Measurements from ENCODE around the gene TRPV3. TPM values are rescaled to one million over a fixed set of nuclear protein-coding genes. Genes with fewer than 3 reads are reported as not detected.

Gene TRPV3
- total and polyA plus RNA-seq, 9 of the 15 experiments (the other 6 are each of a cell fraction or from before 2014, with no cell fraction given), result 0.03 to 0.42 (median 0.11) TPM; not detected in 1

GRCh38 chr17:3556916-3557767 lies 470 bp downstream of the TRPV3 start:
- peak; percentile 38 for ATAC-seq
- no peaks in the 10 kb centered on the region for H3K36me3 ChIP-seq (ENCODE audit: control insufficient read depth, insufficient read depth, low read length)
- WGBS (ENCODE audit: insufficient coverage, low coverage, missing lambda C conversion rate), result 12% methylated on average over 11 of the region's 15 CpGs
- no peak overlapping the region for H3K4me2 ChIP-seq (ENCODE audit: insufficient read depth, low read length)
- H3K4me3 ChIP-seq, result no peak overlapping the region
- H4K20me1 ChIP-seq (replicated peaks; ENCODE audit: control insufficient read depth, insufficient read depth, low read length), result no peaks in the 10 kb centered on the region; the same call in 1 of the 2 replicates
- H3K27ac ChIP-seq (ENCODE audit: extremely low read depth, low read depth, low read length), result no peak overlapping the region
- H3K27me3 ChIP-seq (ENCODE audit: control insufficient read depth in 2 of 2, insufficient read depth in 2 of 2, low read length in 2 of 2), result peaks cover 0 to 28% of the 10 kb centered on the region in 2 experiments; a peak in 2 of 5 replicates
- H2AFZ ChIP-seq (ENCODE audit: low read depth, low read length), result no peak overlapping the region
- ChIA-PET CTCF (ENCODE audit: low intra/inter-chr PET ratio) (no interaction called here), POLR2A (interaction anchor here (0.5 kb wide), 1 partner anchor 15 kb away, joined by 3 read pairs; no protein-coding TSS in a partner anchor)
- no peaks in the 10 kb centered on the region for H3K9me1 ChIP-seq (ENCODE audit: control insufficient read depth, insufficient read depth, low read length)
- H3K9ac ChIP-seq (ENCODE audit: insufficient read depth in 1 of 2, low read depth in 2 of 2, low read length in 2 of 2), result peak overlapping the region in 1 of 2 experiments; percentile 35; a peak in 1 of 4 replicates
- in situ Hi-C loops (cut with MboI) (no loop called here), intact Hi-C loops (cut with micrococcal nuclease) (no loop called here)
- TF ChIP-seq MAFK (IDR thresholded peaks at IDR 0.05; ENCODE audit: low read length) (peak; percentile 86), STAT6 (CRISPR knock-in tag; IDR thresholded peaks at IDR 0.05) (no peak), MAFF (IDR thresholded peaks at IDR 0.05; ENCODE audit: low read length) (peak; percentile 45; the same call in 1 of the 2 replicates), MAFG (tag; conservative IDR thresholded peaks at IDR 0.05) (peak; percentile 83), C11orf30 (IDR thresholded peaks at IDR 0.05; ENCODE audit: low read depth) (peak; percentile 94), ZNF316 (IDR thresholded peaks at IDR 0.05) (peak; percentile 92), NKRF (IDR thresholded peaks at IDR 0.05; ENCODE audit: borderline replicate concordance) (no peak)
- no peaks in the 10 kb centered on the region for H3K9me3 ChIP-seq (replicated peaks; ENCODE audit: control insufficient read depth, insufficient read depth, low read depth, low read length)
- no peak for FAIRE-seq
- no peaks in the 10 kb centered on the region for H3K79me2 ChIP-seq (ENCODE audit: control insufficient read depth, insufficient read depth, low read length)
- peak in 2 of 4 experiments; percentile 24 to 27 for DNase-seq (ENCODE audit: extremely low read depth in 1 of 4, low spot score in 3 of 4)
- H3K4me1 ChIP-seq (replicated peaks in 1 of 2; ENCODE audit: control insufficient read depth in 2 of 2, insufficient read depth in 2 of 2, low read length in 2 of 2), result peaks cover 11 to 19% of the 10 kb centered on the region in 2 experiments
- no TSS peak for BruUV-seq (replicated peaks)
